Ascending aorta (tissue), 2 donors: Measurements from ENCODE around the gene SKI. TPM values are rescaled to one million over a fixed set of nuclear protein-coding genes. Genes with fewer than 3 reads are reported as not detected.

Source experiments
- DNase-seq, 2 donors: peaks; one replicate each; pipeline ENCODE4 v3.0.0-alpha.2; 2019; ENCODE audit warnings: low spot score in 2 of 2
- H3K27ac ChIP-seq, 2 donors: fragments of 200-600 bp; sonication (generic); one replicate each; pipeline ENCODE4 v1.5.1; 2016 to 2017; ENCODE audit warnings: mild to moderate bottlenecking in 1 of 2
- H3K27me3 ChIP-seq: fragments of 200-600 bp; sonication (generic); one replicate; pipeline ENCODE4 v1.5.1; 2017
- H3K36me3 ChIP-seq, 2 donors: fragments of 200-600 bp; sonication (generic); one replicate each; pipeline ENCODE4 v1.5.1; 2016
- H3K4me1 ChIP-seq, 2 donors: fragments of 200-600 bp; sonication (generic); one replicate each; pipeline ENCODE4 v1.5.1; 2016 to 2017; ENCODE audit warnings: mild to moderate bottlenecking in 1 of 2
- H3K4me3 ChIP-seq, 2 donors: fragments of 200-600 bp; sonication (generic); one replicate each; pipeline ENCODE4 v1.5.1; 2016 to 2017; ENCODE audit warnings: mild to moderate bottlenecking in 1 of 2
- H3K9me3 ChIP-seq, 2 donors: fragments of 200-600 bp; sonication (generic); one replicate each; pipeline ENCODE4 v1.5.1; 2016
- CTCF ChIP-seq, 3 experiments: fragments of 200-600 bp in 2 of 3; fragments of 450-650 bp in 1 of 3; sonication (generic) in 2 of 3; IDR thresholded peaks; one replicate each; pipeline ENCODE4 v1.5.1; 2016 to 2019; ENCODE audit warnings: antibody characterized with exemption in 3 of 3, mild to moderate bottlenecking in 1 of 3, moderate library complexity in 1 of 3
- intact Hi-C: fragments of 100-400 bp; cut with DNase I; formaldehyde crosslinking; loops from one replicate; pipeline ENCODE4 v1.15.1; 2023
- total RNA-seq: library from RNA; depleted of rRNA; stranded (reverse); fragments of >200 nt; gene quantifications from one replicate; pipeline ENCODE4 v1.1.0, GENCODE V29; 2016

The SKI gene
- total RNA-seq, 1 donor from 2014 or later, result 139 TPM

- Histone ChIP-seq H3K27me3 (no peaks in the 10 kb centered on the region), H3K27ac (no peak overlapping the region), H3K36me3 (no peaks in the 10 kb centered on the region), H3K4me1 (peaks cover 7 to 29% of the 10 kb centered on the region in 2 donors), H3K4me3 (no peak overlapping the region), H3K9me3 (no peaks in the 10 kb centered on the region)
- no peak for TF ChIP-seq CTCF (IDR thresholded peaks at IDR 0.05)
- no peak for DNase-seq
- intact Hi-C loops, result no loop called here
Measured at GRCh38 chr1:2356911-2357845, 129.1 kb downstream of the SKI start.

- DNase-seq, result no peak
- Histone ChIP-seq H3K27me3 (no peaks in the 10 kb centered on the region), H3K4me3 (no peak overlapping the region), H3K4me1 (peaks cover 4 to 25% of the 10 kb centered on the region in 2 donors), H3K9me3 (no peaks in the 10 kb centered on the region), H3K27ac (no peak overlapping the region), H3K36me3 (no peaks in the 10 kb centered on the region)
- intact Hi-C loops, result no loop called here
- TF ChIP-seq CTCF (IDR thresholded peaks at IDR 0.05), result no peak
Measured at GRCh38 chr1:2358072-2358471, 130.0 kb downstream of the SKI start.

DNA sequence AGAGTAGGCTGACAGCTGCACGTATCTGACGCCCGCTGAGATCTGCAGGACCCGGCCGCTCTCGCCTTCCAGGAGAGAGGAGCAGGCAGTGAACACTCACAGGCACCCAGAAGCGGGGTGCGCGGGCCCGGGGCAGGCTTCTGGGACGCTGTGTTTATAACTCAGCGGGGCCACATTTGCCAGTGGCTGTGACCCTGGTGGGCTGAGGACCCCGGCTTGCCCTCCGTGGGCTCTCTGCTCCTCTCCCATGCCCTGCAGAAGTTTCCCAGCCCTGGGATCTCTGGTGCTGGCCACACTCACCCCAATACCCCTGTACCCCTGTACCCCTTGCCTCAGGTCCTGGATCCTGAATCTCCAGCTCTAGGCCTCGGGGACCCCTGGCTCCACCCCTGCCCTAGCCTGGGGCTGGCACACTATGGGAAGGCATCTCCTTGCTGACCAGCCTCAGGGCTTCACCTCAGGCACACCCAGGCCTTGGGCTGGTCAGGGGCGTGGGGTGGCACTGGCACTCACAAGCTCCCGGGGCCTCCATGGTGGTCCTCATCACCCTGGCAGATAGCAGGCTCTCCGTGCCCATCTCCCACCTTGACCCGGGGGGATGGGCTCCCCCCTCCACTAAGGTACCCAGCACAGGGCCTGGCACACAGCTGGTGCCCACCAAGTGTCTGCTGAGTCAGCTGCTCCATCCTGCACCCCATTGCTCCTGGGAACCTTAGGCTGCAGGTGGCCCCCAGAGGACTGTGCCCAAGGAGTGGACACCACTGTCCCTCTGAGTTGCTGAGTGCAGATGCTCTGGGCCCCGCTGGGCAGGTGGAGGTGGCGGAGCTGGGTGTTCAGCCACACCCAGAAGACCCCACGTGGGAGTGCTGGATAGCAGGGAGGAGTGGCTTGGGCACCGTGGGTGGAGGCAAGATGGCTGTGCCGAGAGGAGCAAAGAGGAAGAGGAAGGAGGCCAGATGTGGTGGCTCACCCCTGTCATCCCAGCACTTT lies 130.8 kb downstream of the SKI start:
- H3K27me3 ChIP-seq, result no peaks in the 10 kb centered on the region
- intact Hi-C loops, result no loop called here
- DNase-seq, result no peak
- no peak overlapping the region for H3K27ac ChIP-seq
- H3K36me3 ChIP-seq, result no peaks in the 10 kb centered on the region
- H3K4me1 ChIP-seq, result peaks cover 0 to 17% of the 10 kb centered on the region in 2 donors
- H3K4me3 ChIP-seq, result no peak overlapping the region
- no peak for TF ChIP-seq CTCF (IDR thresholded peaks at IDR 0.05)
- H3K9me3 ChIP-seq, result peaks cover 0 to 8% of the 10 kb centered on the region in 2 donors

Other genes with a start within 250 kb of the SKI start
- not detected for gene CFAP74, start 224.5 kb upstream of the SKI start, total RNA-seq
- gene GABRD, start 209.0 kb upstream of the SKI start, total RNA-seq, result not detected
- 1.3 TPM for gene PRKCZ, start 177.9 kb upstream of the SKI start, total RNA-seq
- gene FAAP20, start 33.5 kb upstream of the SKI start, total RNA-seq, result 38.3 TPM
- gene MORN1, start 163.2 kb downstream of the SKI start, total RNA-seq, result 18.4 TPM
- 61.3 TPM for gene RER1, start 163.5 kb downstream of the SKI start, total RNA-seq
- gene PEX10, start 184.2 kb downstream of the SKI start, total RNA-seq, result 26.1 TPM
- gene PLCH2, start 248.0 kb downstream of the SKI start, total RNA-seq, result not detected